GM18909 (cell line): ENCODE measurements around the gene NR3C1.

Experiments used
- ATAC-seq: cut with Tn5 transposase; IDR thresholded peaks from one replicate; pipeline ENCODE4 v1.9.1; 2021; ENCODE audit warnings: mild to moderate bottlenecking; ENCODE audit not compliant: unreplicated experiment, poor library complexity

The NR3C1 gene

GRCh38 chr5:143400541-143401226, 2.8 kb downstream of the NR3C1 start:
- ATAC-seq = no peak

- ATAC-seq = no peak
Observed at GRCh38 chr5:143399616-143400540, 3.6 kb downstream of the NR3C1 start.

DNA sequence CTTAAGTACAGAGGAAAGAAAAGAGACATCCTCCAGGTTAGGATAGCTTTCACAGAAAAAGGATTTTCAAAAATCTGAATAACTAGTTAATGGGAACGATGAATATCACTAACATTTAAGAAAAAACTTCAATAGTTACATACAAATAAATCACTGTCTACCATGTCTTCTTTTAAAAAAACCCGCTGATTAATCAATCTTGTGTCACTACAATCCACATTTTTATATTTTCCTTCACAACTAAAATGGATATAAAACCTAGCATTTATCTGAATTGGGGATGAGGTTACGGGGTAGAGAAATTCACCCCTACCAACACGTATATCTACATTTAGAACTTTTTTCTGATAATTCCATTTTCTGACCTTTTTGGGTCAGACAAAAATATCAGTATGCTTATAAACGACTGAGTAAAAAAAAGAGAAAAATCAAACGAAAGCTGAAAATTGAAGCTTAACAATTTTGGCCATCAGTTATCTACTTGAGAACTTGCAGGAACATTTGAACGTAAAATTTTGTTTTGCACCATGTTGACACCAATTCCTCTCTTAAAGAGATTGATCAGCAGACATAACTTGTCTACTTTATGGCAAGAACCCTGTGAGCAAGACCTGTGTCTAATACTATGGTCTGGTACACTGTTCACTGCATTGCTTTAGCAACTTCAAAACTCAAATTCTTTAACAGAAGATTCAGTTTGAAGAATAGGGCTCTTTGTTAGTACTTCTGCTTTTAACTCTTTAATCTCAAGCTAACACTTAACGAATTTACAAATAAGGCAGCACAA, 4.8 kb downstream of the NR3C1 start:
- no peak for ATAC-seq

DNA sequence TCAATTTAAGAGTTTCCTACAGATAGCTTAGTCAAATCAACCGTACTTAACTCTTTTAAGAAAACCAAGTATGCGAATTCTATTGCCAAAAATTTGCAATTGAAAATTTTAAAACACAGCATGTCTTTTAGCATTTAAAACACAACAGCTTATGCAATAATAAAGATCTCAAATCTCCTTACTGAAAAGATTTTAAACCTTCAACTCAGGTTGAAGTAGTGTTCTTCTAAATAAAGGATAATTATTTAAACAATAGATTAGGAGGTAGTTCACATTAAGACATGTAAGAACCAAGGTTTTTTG, 5.5 kb downstream of the NR3C1 start:
- no peak for ATAC-seq

DNA sequence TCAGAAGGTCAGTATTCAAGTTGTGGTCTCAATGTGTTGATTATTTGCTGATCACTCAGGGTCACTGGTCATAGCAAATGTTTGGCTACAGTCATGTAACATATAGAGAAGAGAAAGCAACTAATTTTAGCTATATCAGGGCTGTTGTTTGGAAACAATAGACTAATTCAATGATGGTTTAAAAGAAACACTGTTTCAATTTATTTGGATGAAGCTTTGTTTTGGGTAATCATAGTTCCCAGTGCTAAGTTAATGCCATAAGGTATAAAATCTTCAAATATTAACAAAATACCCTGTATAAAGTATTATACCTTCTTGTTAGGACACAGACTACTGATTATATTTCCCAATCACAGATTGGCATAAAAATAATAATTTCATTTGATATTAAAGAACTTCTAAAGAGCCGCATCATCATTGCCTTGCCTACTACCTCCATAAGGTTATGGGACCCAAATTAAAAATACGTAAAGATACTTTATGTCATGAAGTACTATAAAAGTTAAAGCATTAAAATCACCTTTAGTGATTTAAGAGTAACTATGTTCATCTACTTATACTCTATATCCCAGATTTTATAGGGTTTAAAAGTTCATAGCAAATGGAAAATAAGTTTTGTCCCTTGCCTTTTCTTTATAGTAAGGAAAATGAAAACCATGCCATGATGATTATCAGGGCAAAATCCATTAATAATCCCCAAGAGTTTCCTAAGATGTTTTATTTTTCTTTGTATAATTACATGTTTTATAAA, 6.0 kb downstream of the NR3C1 start:
- no peak for ATAC-seq

DNA sequence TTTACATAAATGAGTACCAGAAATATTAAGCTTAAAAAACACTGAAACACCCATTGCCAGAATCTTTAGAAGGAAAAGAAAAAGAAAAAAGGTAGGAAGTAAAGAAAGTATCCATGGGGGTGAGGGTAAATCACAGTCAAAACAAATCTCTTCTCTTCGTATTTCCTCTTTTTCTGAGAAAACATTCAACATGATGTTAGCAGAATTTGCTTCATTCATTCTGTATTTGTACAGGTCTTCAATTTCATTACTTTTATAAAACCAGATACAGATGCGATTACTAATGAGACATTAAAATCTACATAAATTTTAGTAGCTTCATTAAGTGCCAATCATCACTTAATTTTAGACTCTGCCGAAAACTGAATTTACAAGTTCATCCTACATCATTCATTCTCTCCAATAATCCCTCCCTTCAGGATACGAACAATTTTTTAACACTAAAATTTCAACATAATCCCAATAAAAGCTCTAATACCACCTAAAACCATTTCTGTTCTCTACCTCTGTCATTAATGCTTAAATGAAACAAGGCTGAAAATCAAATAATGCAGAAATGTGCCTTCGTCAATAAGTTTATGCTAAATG, 7.0 kb downstream of the NR3C1 start:
- ATAC-seq = no peak

- ATAC-seq = no peak
Observed at GRCh38 chr5:143395638-143396352, 7.7 kb downstream of the NR3C1 start.

DNA sequence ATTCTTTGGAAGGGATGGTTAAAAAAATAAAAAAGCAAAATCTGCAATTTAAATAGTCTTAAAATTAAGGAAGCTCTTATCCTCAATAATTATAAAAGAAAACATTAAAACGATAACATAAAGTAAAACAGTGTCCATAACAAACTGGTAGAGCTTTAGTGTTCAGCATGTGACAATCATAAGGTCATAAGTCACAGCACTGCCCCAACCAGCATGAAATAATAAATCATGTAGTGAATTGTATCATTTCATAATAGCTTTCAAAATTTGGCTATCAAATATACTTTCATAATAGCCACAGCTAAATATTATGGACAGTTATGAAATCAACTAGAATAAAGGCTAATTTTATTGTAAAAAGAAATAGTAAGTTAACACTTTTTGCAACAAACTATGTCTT, 10.0 kb downstream of the NR3C1 start:
- ATAC-seq = no peak

DNA sequence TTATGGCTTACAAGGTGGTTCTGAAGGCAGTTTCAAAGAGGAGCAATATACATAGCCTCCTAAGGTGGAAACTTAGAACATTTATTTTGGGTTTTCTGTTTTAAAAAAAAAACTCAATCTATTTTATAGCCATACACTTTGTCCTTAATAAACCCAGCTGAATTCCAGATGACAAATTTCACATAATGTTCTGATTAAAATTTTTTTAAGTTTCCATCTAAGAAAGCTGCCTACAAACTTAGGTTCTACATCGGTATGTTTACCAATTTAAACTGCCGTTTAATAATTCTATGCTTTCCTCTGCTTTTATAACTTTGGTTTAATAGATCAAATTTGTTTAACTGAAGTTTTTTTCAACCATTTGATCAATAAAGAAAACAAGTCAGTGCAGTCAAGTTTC, 12.5 kb downstream of the NR3C1 start:
- ATAC-seq = no peak

DNA sequence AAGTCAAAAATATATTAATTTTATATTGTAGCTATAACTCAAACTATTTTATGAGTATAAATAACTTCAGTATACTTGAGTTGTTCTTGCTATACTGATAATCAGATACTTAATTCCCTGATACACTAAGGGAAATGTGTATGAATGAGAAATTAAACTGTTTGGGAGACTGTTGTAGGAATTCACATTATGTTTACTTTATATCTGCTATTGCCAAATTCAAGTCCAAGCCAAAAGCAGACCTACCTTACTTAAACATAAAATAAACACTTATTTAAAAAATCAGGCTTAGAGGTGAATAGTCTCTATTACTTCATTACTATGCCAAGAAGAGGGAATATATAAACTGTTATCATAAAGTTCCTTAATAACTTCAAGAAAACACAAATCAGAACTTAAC, 13.2 kb downstream of the NR3C1 start:
- no peak for ATAC-seq

GRCh38 chr5:143386725-143387124, 16.8 kb downstream of the NR3C1 start:
- no peak for ATAC-seq

DNA sequence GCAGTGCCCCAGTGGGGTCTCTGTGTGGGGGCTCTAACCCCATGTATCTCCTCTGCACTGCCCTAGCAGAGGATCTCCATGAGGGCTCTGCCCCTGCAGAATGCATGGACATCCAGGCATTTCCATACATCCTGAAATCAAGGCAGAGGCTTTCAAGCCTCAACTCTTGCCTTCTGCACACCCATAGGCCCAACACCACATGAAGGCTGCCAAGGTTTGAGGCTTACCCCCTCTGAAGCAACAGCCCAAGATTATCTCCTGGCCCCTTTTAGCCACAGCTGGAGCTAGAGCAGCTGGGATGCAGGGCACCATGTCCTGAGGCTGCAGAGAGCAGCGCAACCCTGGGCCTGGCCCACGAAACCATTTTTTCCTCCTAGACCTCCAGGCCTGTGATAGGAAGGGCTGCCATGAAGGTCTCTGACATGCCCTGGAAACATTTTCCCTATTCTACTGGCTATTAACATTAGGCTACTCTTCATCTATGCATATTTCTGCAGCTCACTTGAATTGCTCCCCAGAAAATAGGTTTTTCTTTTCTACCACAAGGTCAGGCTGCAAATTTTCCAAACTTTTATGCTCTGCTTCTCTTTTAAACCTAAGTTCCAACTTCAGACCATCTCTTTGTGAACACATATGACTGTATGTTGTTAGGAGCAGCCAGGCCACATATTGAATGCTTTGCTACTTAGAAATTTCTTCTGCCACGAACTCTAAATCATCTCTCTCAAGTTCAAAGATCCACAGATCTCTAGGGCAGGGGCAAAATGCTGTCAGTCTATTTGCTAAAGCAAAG, 18.4 kb downstream of the NR3C1 start:
- no peak for ATAC-seq

- ATAC-seq = no peak
Observed at GRCh38 chr5:143383988-143384387, 19.5 kb downstream of the NR3C1 start.

GRCh38 chr5:143379606-143380005, 23.9 kb downstream of the NR3C1 start:
- no peak for ATAC-seq

DNA sequence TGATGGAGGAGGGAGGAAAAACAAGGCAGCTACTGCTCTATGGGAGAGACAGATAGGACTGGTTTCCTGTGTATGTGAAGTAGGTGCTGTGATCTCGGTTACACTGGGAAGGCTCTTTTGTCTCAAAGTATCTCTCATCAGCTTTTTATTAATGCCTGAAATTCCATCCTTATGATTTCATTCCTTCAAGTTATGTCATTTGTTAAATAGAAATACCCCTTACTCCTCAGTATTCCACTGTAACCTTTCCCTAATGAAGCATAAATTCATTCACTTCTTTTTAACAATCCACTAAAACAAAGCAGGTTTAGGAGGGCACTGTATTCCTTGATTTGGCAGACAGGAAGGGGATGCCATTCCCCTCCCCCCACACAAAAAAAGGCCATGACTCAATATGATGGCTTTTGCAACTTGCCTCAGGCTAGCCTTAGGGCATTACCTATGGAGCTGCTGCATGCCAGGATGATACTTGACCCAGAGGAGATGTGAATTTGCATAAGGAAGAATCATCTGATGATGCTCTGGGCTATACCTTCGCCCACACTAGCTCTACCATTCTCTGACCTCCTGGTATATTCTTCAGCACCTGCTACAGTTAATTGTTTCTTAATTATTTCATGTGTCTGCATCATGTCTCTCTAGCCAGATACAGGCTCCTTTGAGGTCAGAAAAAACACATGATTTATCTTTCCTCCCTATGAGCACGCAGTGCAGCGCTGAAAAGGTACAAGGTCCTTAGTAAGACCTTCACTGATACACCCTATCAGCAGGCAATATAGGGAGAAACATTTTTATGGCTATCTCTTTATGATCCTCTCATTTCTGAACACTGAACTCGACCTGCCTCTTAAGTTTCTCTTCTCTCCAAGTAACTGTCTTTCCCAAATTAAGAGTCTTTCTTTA, 26.3 kb downstream of the NR3C1 start:
- ATAC-seq = no peak

DNA sequence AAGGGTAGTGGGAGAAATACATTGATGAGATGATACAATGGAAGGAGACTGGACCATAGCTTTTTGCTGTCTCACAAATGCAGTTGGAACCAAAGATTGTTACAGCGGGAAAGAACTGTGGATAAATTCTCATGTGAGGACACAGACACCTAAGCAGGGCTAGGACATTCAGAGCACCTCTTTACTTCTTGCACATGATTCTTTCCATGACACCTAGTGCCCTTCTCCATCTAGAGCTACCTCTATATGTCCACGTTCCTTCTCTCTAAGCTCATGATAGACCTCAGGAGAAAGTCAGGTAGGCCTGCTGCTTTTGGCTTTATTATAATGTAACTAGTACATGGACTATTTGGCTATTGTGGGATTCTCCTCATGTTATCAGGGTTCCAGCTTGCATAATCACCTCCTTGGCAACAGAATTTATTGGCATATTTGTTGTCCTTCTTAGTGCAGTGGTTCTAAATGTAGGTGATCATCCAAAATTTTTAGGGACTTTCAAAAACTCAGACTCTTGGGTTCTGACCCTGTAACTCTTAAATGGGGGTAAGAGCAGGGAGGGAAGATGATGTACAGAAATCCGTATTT, 27.2 kb downstream of the NR3C1 start:
- ATAC-seq = no peak

GRCh38 chr5:143374496-143375217, 28.8 kb downstream of the NR3C1 start:
- ATAC-seq = no peak
